Hypothalamus (tissue), 51 donors: ENCODE data around the gene SS18L1.

Experiments used
- DNase-seq, 51 donors: peaks; one replicate each; lab custom pipeline; 2025; lab: John Stamatoyannopoulos, UW

The SS18L1 gene

GRCh38 chr20:62220666-62221568 is 77.3 kb downstream of the SS18L1 start:
- peak in 1 of 51 donors; percentile 26 for DNase-seq

- DNase-seq: no peak
These were observed 78.8 kb downstream of the SS18L1 start for GRCh38 chr20:62222266-62222850.

DNA sequence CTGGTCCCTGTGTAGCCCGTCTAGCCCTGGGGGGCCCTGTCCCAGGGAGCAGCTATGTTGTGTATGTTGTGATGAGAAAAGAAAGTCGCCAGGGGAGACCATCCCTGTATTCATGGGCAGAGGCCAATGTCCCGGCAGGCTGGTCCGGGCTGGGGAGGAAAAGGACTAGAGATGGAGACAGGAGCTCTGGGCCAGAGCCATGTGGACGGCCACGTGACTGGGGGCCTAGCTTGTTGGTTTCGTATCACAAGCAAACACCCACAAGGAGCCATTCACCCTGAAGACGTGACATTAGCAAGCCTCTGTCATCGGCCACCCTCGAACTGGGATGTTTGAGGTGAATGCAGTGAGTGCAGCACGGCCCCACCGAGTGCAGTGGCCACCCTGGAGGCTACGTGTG is 79.4 kb downstream of the SS18L1 start:
- no peak for DNase-seq

DNA sequence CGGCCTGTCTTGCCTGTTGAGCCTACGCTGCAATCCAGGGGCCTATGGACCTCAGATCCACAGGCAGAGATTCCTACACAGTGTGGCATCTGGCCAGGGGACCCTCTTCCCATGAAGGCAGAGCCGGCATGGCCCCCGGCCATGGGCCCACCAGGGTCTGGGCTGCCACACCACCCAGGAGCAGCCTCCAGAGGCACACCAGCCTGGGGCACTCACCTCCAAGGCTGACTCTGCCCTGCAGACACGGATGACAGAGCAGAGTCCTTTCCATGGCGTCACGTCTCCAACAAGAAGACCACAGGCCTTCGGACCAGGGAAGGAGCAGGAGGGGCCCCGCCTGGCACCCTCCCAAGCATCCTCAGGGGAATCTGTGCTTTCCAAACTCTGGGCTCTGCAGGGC is 80.0 kb downstream of the SS18L1 start:
- DNase-seq: no peak

DNA sequence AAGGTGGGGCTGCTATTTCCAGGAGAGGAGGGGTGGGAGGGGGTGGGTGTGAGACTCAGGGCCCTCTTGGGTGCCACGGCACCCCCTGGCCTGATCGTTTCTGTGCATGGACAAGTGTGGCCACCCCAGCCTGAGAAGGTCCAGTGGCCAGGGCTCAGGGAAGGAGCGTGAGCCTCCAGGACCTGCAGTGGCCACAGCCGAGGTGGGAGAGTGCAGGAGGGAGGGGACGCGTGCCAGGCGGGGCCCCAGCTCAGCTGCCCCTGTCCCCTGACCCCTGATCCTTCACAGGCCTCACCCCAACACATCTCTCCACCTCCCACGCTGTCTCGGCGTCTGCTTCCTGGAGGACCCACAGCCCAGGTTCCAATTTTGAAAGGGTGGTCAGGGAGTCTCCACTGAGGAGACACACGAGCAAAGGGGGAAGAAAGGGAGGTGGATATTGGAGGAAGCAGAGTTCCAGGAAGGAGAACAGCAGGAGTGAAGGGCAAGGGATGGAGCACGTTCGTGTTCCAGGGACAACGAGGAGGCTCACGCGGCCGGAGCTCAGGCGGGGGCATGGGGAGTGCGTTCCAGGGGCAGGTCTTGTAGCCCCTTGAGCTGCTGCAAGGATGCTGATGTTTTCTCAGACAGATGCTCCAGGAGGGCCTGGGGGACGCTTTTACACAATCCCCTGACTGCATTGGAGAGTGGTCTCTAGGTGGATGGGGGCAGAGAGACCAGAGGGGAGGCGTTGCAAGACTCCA is 80.7 kb downstream of the SS18L1 start:
- DNase-seq: no peak

GRCh38 chr20:62225026-62225425 is 81.5 kb downstream of the SS18L1 start:
- DNase-seq: no peak

DNA sequence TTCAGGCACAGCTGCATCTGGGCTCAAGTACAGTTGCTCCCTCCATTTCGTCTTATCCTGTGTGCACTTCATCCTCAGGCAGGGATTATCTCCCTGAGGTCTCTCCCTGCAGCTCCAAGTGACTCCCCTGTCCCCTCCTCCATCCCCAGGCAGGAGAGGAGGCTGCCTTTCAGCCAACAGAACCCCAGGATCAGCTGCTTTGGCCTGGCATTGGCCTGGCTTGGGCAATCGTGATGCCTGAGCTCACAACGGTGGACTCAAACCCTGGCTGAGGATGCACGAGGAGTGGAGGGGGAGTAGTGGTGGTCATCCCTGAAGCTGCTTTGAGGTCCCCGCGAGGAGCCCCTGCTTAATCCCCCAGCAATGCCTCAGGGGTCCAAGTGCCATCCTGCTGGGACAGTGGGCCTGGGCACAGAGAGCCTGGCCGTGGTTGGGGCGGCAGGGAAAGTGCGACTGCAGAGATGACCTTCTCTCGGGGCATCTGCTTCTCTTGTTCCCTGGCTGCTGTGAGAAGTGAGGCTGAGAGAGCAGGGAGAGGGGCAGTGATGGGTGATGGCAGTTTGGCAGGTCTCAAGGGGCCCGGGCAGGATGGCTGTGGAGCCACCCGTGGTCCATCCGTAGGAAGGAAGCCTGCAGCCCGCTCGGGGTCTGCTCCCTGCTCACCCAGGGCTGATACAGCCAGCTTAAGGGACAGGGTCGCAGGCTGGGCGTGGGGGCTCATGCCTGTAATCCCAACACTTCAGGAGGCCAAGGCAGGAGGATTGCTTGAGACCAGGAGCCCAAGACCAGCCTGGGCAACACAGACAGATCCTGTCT is 82.5 kb downstream of the SS18L1 start:
- DNase-seq: no peak

- peak in 1 of 51 donors; percentile 28 for DNase-seq
These were observed 83.4 kb downstream of the SS18L1 start for GRCh38 chr20:62226707-62227590.

DNA sequence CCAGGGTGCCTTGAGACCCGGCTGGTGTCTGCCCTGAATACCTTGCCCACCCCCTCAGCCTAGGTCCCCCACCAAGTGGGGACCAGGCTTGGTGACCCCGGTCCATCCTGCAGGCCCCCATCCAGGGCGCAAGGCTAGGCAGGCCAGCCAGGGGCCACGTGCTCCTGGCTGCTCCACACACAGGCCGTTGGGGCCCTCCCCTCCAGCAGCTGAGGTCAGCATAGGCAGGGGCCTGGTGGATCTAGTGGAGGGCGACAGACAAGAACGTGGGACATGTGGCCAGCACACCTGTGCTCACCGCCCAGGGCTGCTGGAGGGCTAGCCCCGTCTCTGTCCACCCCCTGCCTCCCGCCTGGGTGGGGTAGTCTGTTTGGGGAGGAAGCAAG is 84.0 kb downstream of the SS18L1 start:
- no peak for DNase-seq

DNA sequence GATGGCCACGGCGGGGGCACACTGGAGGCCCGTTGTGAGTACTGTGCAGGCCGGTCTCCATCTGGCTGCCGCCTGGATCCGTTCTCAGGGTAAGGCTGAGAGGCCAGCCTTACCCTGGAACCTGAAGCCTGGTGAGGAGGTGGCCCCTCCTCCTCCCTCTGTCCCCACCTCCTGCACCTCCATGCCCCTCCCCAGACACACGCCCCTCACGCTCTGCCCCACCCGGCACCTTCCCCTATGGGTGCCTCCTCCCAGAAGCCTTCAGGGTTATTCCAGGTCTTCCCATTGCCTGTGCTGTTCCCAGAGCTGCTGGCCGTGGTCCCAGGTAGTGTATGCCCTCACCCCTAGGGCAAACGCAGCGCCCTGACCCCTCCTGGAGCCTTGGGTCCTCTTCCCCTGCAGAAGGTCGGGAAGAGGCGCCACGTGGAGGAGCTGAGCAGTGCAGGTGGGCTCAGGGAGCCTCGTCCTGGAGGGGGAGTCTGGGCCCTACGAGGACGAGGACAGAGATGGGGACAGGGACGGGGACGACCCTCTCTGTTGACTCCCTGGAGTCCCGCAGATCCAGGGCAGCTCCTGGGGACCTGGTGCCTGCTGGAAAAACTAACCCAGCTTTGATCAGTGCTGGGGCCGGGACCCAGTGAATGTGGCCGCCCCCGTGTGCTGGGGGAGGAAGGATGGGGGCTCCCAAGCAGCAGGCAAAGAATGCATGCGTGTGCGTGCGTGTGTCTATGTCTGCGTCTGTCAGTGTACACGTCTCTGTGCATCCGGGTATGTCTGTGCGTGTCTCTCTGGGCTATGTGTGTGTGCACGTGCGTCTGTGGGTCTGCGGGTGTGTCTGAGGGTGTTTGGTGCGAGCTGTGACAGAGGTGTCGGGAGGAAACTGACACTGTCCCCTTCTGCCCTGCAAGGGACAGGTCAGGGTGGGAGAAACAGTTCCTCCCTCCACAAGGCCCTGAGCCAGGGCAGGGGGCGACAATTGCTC is 84.7 kb downstream of the SS18L1 start:
- DNase-seq: no peak

DNA sequence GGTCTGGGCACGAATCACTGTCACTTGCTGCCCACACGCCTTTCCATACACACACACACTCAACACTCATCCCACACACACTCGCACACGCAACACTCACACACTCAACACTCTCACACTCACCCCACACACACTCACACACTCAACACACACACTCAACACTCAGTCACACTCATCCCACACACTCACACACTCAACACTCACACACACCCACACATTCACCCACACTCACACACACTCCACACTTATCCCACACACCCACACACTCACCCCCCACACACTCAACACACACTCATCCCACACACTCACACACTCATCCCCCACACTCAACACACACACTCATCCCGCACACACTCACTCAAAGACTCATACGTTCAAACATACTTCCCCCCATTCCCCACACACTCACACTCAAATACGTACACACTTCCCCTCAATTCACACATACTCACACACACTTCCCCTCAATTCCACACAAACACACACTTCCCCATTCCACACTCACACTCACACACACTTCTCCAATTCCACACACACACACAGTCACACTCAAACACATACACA is 85.5 kb downstream of the SS18L1 start:
- DNase-seq: no peak

DNA sequence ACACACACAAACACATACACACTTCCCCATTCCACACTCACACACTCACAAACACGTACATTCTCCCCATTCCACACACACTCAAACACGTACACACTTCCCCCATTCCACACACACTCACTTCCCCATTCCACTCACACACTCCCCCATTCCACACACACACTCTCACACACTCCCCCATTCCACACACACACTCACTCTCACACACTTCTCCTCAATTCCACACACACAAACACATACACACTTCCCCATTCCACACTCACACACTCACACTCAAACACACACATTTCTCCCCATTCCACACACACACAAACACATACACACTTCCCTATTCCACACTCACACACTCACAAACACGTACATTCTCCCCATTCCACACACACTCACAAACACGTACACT is 86.1 kb downstream of the SS18L1 start:
- no peak for DNase-seq

DNA sequence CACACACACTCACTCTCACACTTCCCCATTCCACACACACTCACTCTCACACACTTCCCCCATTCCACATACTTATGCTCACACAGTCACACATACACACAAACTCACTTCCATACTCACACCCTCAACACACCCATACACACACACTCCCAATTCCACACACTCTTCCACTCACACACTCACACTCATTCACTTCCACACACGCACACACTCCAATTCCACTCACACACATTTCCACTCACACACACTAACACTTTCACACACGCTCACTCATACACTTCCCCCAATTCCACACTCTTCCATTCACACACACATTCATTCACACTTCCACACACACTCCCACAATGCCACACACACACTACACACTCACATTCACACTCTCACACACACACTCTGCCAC is 86.7 kb downstream of the SS18L1 start:
- DNase-seq: no peak

- no peak for DNase-seq
These were observed 87.1 kb downstream of the SS18L1 start for GRCh38 chr20:62230696-62231095.

- no peak for DNase-seq
These were observed 87.7 kb downstream of the SS18L1 start for GRCh38 chr20:62231292-62231691.
